PC-3 (cell line): ENCODE measurements around the gene CCDC141.

Experiments used
- EZH2 ChIP-seq: fragments of 300-600 bp; sonication (generic); IDR thresholded peaks from one replicate; pipeline ENCODE4 v1.6.1; 2017; ENCODE audit warnings: antibody characterized with exemption, mild to moderate bottlenecking, low read length; ENCODE audit not compliant: unreplicated experiment
- EZH2phosphoT487 ChIP-seq: fragments of 300-600 bp; sonication (generic); IDR thresholded peaks from 2 replicates; pipeline ENCODE4 v1.6.1; 2018; ENCODE audit warnings: mild to moderate bottlenecking, antibody characterized with exemption, low read length, borderline replicate concordance
- TF ChIP-seq, protein P1 (sequence below): fragments of 300-600 bp; sonication (generic); conservative IDR thresholded peaks from 2 replicates; pipeline ENCODE4 v1.5.1; 2017; ENCODE audit warnings: antibody characterized with exemption, low read depth, mild to moderate bottlenecking, low read length

DNA sequence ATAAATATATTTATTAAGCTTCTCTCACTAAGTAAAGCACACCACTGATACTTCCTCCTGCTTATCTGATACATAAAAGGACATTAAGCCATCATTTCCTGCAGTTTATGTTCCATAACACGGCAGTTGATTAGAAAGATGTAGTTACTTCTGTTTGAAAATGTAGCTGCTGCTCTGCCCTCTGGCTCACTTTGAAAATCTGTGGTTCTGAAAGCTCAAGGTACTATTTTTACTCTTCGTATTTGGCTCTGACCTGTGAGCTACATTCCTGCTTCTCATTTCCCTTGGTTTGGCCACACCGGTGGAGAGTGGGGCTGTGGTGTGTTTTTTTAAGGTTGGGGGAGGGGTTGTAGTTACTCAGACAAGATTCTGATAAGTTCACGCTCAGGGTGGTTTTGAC, 229.9 kb downstream of the CCDC141 start:
- TF ChIP-seq, protein P1, sequence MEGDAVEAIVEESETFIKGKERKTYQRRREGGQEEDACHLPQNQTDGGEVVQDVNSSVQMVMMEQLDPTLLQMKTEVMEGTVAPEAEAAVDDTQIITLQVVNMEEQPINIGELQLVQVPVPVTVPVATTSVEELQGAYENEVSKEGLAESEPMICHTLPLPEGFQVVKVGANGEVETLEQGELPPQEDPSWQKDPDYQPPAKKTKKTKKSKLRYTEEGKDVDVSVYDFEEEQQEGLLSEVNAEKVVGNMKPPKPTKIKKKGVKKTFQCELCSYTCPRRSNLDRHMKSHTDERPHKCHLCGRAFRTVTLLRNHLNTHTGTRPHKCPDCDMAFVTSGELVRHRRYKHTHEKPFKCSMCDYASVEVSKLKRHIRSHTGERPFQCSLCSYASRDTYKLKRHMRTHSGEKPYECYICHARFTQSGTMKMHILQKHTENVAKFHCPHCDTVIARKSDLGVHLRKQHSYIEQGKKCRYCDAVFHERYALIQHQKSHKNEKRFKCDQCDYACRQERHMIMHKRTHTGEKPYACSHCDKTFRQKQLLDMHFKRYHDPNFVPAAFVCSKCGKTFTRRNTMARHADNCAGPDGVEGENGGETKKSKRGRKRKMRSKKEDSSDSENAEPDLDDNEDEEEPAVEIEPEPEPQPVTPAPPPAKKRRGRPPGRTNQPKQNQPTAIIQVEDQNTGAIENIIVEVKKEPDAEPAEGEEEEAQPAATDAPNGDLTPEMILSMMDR: no peak
- TF ChIP-seq EZH2phosphoT487: no peak
- no peak for TF ChIP-seq EZH2
